H54 (cell line): Measurements from ENCODE around the gene SSBP3.
A peak's percentile ranks its signal among the peaks of the same experiment; 100 is the strongest.
"Not testable (repeated sequence)": the region's sequence is repeated elsewhere in the genome, so short reads cannot be mapped to it uniquely, and the experiment has no call there.

Source experiments
- DNase-seq: peaks from one replicate; pipeline ENCODE4 v3.0.0; 2011; ENCODE audit warnings: low spot score, mixed read lengths; ENCODE audit not compliant: insufficient read length
- FAIRE-seq: peaks from 3 replicates; lab custom pipeline; 2011; peaks lifted over from hg19 to GRCh38; lab: Jason Lieb, UNC
- POLR2A ChIP-seq: IDR thresholded peaks from 2 replicates; pipeline ENCODE4 v1.6.1; 2011; ENCODE audit warnings: low read depth, mild to moderate bottlenecking, low read length

Gene SSBP3

GRCh38 chr1:54406339-54407153 lies at the start of gene SSBP3:
TSS of gene SSBP3 (minus strand) at chr1:54406394.
- FAIRE-seq: no peak

GRCh38 chr1:54453509-54453908 lies 47.3 kb upstream of the SSBP3 start:
- no peak for TF ChIP-seq POLR2A
- no peak for FAIRE-seq
- no peak for DNase-seq

More at GRCh38 chr1:54406339-54407153, at the start of gene SSBP3:
- peak; percentile 94 for DNase-seq
- no peak; the same call in 1 of the 2 replicates for TF ChIP-seq POLR2A

DNA sequence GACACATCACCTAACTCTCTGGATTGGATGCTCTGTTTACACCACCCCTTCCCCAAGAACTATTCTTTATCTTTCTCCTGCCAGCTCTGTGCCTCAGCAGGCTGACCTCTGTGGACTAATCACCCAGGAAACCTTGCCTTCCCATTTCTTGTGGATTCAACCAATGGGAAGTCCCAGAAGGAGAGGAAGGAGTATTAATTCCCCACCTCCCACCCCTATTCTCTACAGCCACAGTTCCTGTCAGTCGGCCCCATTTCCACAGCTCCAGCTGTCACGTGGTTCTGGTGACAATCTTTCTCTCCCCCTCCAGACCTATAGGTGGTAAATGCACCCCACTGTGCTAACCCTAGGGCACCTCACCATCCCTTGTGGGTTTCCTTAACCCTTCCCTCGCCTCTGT lies 46.8 kb upstream of the SSBP3 start:
- FAIRE-seq (no peak), DNase-seq (no peak)
- TF ChIP-seq POLR2A: no peak

DNA sequence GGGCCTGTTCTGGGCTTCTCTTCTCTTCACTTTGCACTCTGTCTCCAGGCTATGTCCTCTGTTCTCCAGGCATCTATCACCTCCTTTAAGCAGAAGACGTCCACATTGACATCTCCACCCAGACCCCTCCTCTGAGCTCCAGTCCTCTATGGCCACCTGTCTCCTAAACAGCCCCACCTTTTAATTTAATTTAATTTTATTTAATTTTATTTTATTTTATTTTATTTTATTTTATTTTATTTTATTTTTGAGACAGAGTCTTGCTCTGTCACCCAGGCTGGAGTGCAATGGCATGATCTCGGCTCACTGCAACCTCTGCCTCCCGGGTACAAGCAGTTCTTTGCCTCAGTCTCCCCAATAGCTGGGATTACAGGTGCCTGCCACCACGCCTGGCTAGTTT lies 43.2 kb upstream of the SSBP3 start:
- not testable (repeated sequence) for FAIRE-seq, DNase-seq

DNA sequence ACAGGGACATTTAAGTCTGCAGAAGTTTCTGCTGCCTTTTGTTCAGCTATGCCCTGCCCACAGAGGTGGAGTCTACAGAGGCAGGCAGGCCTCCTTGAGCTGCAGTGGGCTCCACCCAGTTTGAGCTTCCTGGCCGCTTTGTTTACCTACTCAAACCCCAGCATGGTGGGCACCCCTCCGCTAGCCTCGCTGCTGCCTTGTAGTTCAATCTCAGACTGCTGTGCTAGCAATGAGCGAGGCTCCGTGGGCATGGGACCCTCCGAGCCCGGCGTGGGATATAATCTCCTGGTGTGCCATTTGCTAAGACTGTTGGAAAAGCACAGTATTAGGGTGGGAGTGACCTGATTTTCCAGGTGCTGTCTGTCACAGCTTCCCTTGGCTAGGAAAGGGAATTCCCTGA lies 42.6 kb upstream of the SSBP3 start:
- FAIRE-seq: not testable (repeated sequence)

DNA sequence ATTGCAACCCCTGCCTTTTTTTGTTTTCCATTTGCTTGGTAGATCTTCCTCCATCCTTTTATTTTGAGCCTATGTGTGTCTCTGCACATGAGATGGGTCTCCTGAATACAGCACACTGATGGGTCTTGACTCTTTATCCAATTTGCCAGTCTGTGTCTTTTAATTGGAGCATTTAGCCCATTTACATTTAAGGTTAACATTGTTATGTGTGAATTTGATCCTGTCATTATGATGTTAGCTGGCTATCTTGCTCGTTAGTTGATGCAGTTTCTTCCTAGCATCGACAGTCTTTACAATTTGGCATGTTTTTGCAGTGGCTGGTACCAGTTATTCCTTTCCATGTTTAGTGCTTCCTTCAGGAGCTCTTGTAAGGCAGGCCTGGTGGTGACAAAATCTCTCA lies 40.9 kb upstream of the SSBP3 start:
- not testable (repeated sequence) for FAIRE-seq, DNase-seq

More for the DNA sequence above, 42.6 kb upstream of the SSBP3 start:
- DNase-seq: not testable (repeated sequence)

DNA sequence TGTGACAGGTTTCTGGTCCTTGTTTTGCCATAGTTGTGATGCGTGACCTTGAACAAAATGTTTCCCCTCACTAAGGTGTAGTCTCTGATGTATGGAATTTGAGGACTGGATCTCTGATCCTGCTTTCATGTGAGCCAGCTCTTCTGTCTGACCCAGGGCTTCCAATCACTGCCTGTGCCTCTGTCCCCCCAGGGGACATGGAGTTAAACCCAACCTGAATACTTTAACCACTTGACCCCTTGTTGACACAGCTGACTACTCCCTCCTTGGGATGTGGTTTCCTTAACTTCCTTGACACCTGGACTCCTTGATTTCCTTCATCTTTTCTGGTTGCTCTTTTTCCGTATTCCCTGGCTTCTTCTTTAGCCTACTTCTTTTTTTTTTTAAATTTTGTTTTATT lies 36.0 kb upstream of the SSBP3 start:
- TF ChIP-seq POLR2A: no peak
- FAIRE-seq: no peak
- DNase-seq: no peak

DNA sequence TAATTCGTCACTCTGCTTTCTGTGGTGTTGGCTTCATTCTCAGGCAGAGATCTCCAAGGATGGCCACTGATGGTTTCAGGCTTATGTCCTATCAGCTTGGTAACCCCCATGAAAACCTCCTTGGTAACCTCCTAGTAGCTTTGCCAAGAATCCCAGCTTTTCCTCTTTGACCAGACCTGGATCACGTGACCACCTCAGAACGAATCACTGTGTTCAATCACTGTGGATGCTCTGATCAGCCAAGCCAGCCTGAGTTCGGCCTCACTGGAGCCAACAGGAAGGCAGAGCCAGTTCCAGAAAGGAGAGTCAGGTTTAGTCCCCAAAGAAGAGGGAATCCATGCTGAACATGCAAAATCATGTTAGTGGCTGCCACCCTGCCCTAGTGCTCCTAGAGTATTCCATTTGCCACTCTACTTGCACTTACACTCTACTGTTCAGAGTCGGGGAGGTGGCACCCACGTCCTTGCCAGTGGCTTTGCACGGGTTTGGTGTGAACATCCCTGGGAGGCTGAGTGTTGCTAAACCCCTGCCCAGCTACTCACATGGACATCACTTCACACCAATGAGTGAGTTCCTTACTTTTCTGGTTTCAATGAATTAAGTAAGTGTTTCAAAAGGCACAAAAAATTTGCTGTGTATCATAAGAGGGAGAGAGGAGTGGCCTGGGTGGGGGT lies 33.5 kb upstream of the SSBP3 start:
- TF ChIP-seq POLR2A: no peak
- DNase-seq (no peak), FAIRE-seq (no peak)

GRCh38 chr1:54437783-54438182 lies 31.6 kb upstream of the SSBP3 start:
- DNase-seq: no peak
- TF ChIP-seq POLR2A: no peak
- FAIRE-seq: no peak

DNA sequence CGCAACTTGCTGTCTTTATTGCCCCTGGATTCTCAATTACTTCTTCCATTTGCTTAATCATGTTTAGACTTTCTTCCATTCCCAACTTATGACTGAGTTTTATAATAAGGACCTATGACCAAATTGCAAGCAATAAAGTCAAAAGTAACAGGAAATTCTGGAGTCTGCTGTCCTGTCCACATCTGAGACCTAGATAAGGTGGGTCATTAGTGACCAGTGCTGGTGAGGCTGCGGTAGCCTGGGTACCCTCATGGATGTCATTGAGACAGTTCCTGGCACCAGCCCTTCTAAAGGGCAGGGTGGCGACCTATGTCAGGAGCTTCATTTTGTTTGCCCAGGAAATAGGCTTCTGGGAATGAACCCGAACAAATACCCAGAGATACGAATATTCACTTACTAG lies 30.6 kb upstream of the SSBP3 start:
- no peak for DNase-seq
- no peak for TF ChIP-seq POLR2A
- FAIRE-seq: no peak

GRCh38 chr1:54429838-54430237 lies 23.6 kb upstream of the SSBP3 start:
- no peak for TF ChIP-seq POLR2A
- FAIRE-seq (no peak), DNase-seq (no peak)

- FAIRE-seq: no peak
- DNase-seq: no peak
- no peak for TF ChIP-seq POLR2A
Measured at GRCh38 chr1:54428837-54429518, 22.8 kb upstream of the SSBP3 start.

GRCh38 chr1:54425152-54425584 lies 19.0 kb upstream of the SSBP3 start:
- DNase-seq (no peak), FAIRE-seq (no peak)
- TF ChIP-seq POLR2A: no peak

DNA sequence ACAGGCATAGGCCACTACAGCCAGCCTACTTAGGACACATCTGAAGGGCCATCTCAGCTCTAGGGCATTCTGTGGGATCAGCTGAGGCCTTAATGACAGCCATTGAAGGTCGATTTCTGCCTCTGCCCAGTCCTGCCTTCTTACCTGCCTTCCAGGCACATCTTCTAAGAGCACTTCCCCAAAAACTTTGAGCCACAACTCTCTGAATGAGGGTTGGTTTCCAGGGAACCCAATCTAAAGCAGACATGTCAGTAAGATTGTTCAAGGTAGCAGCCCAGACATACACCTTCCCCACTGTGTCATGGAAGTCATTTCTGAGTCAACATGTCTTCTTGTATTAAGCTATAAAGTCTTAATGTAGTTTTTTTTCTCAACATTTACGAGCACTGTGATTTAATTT lies 18.2 kb upstream of the SSBP3 start:
- no peak for TF ChIP-seq POLR2A
- DNase-seq: no peak
- no peak for FAIRE-seq
